ENCODE data around the gene RASSF3.

GRCh38 chr12:64678835-64679234 lies 68.5 kb downstream of the RASSF3 start:
- TF ChIP-seq, protein P1, sequence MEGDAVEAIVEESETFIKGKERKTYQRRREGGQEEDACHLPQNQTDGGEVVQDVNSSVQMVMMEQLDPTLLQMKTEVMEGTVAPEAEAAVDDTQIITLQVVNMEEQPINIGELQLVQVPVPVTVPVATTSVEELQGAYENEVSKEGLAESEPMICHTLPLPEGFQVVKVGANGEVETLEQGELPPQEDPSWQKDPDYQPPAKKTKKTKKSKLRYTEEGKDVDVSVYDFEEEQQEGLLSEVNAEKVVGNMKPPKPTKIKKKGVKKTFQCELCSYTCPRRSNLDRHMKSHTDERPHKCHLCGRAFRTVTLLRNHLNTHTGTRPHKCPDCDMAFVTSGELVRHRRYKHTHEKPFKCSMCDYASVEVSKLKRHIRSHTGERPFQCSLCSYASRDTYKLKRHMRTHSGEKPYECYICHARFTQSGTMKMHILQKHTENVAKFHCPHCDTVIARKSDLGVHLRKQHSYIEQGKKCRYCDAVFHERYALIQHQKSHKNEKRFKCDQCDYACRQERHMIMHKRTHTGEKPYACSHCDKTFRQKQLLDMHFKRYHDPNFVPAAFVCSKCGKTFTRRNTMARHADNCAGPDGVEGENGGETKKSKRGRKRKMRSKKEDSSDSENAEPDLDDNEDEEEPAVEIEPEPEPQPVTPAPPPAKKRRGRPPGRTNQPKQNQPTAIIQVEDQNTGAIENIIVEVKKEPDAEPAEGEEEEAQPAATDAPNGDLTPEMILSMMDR (conservative IDR thresholded peaks at IDR 0.05; ENCODE audit: low read length), result no peak
- no peak for TF ChIP-seq EZH2phosphoT487 (IDR thresholded peaks at IDR 0.05; ENCODE audit: borderline replicate concordance)
